ENCODE data around the gene P2RY8. TPM values are rescaled to one million over a fixed set of nuclear protein-coding genes. Genes with fewer than 3 reads are reported as not detected.
"Not testable (repeated sequence)": the region's sequence is repeated elsewhere in the genome, so short reads cannot be mapped to it uniquely, and the experiment has no call there.

Gene P2RY8
- total RNA-seq, 1 experiment from 2014 or later, result not detected

GRCh38 chrX:1442016-1442665 is 94.8 kb downstream of the P2RY8 start:
- H3K27ac ChIP-seq, result no peak overlapping the region
- H3K27me3 ChIP-seq (replicated peaks), result no peaks in the 10 kb centered on the region
- peak in 1 of 2 experiments; percentile 29 for DNase-seq (ENCODE audit: low read depth in 1 of 2, low spot score in 2 of 2)
- H3K4me1 ChIP-seq (replicated peaks), result no peaks in the 10 kb centered on the region
- no peaks in the 10 kb centered on the region for H3K9me3 ChIP-seq (replicated peaks)
- H3K4me3 ChIP-seq, result no peak overlapping the region
- H3K36me3 ChIP-seq, result no peaks in the 10 kb centered on the region; the same call in none of the 2 replicates

- no peak overlapping the region for H3K27ac ChIP-seq
- H3K36me3 ChIP-seq, result peaks cover 3% of the 10 kb centered on the region
- no peaks in the 10 kb centered on the region for H3K27me3 ChIP-seq (replicated peaks)
- H3K9me3 ChIP-seq (replicated peaks), result no peaks in the 10 kb centered on the region
- DNase-seq (ENCODE audit: low read depth in 1 of 2, low spot score in 2 of 2), result peak in 1 of 2 experiments; percentile 23
- H3K4me3 ChIP-seq, result no peak overlapping the region
- no peaks in the 10 kb centered on the region for H3K4me1 ChIP-seq (replicated peaks)
Observed at GRCh38 chrX:1440506-1440905, 96.5 kb downstream of the P2RY8 start.

GRCh38 chrX:1435241-1435895 is 101.6 kb downstream of the P2RY8 start:
- Histone ChIP-seq H3K4me3 (no peak overlapping the region), H3K27me3 (replicated peaks) (no peaks in the 10 kb centered on the region), H3K27ac (no peak overlapping the region), H3K36me3 (peaks cover 4% of the 10 kb centered on the region), H3K4me1 (replicated peaks) (no peaks in the 10 kb centered on the region), H3K9me3 (replicated peaks) (no peaks in the 10 kb centered on the region)
- peak in 1 of 2 experiments; percentile 28 for DNase-seq (ENCODE audit: low read depth in 1 of 2, low spot score in 2 of 2)

- no peak for DNase-seq (ENCODE audit: low read depth in 1 of 2, low spot score in 2 of 2)
- peaks cover 6% of the 10 kb centered on the region for H3K36me3 ChIP-seq
- H3K4me3 ChIP-seq, result no peak overlapping the region
- H3K4me1 ChIP-seq (replicated peaks), result no peaks in the 10 kb centered on the region
- H3K27me3 ChIP-seq (replicated peaks), result no peaks in the 10 kb centered on the region
- no peaks in the 10 kb centered on the region for H3K9me3 ChIP-seq (replicated peaks)
- no peak overlapping the region for H3K27ac ChIP-seq
Observed at GRCh38 chrX:1434871-1435240, 102.1 kb downstream of the P2RY8 start.

GRCh38 chrX:1433646-1434357 is 103.2 kb downstream of the P2RY8 start:
- no peaks in the 10 kb centered on the region for H3K9me3 ChIP-seq (replicated peaks)
- peaks cover 6% of the 10 kb centered on the region for H3K36me3 ChIP-seq
- H3K4me1 ChIP-seq (replicated peaks), result no peaks in the 10 kb centered on the region
- H3K4me3 ChIP-seq, result no peak overlapping the region
- H3K27me3 ChIP-seq (replicated peaks), result no peaks in the 10 kb centered on the region
- DNase-seq (ENCODE audit: low read depth in 1 of 2, low spot score in 2 of 2), result no peak
- no peak overlapping the region for H3K27ac ChIP-seq

GRCh38 chrX:1430451-1430850 is 106.5 kb downstream of the P2RY8 start:
- no peak overlapping the region for H3K4me3 ChIP-seq
- H3K4me1 ChIP-seq (replicated peaks), result no peaks in the 10 kb centered on the region
- H3K9me3 ChIP-seq (replicated peaks), result no peaks in the 10 kb centered on the region; the same call in none of the 2 replicates
- no peak overlapping the region for H3K27ac ChIP-seq
- no peaks in the 10 kb centered on the region for H3K27me3 ChIP-seq (replicated peaks)
- H3K36me3 ChIP-seq, result peaks cover 8% of the 10 kb centered on the region
- DNase-seq (ENCODE audit: low read depth in 1 of 2, low spot score in 2 of 2), result no peak

- H3K27ac ChIP-seq, result no peak overlapping the region
- H3K9me3 ChIP-seq (replicated peaks), result peaks cover 6% of the 10 kb centered on the region
- H3K36me3 ChIP-seq, result peaks cover 19% of the 10 kb centered on the region
- DNase-seq (ENCODE audit: low read depth in 1 of 2, low spot score in 2 of 2), result no peak
- H3K4me1 ChIP-seq (replicated peaks), result no peaks in the 10 kb centered on the region
- H3K4me3 ChIP-seq, result no peak overlapping the region
- H3K27me3 ChIP-seq (replicated peaks), result no peaks in the 10 kb centered on the region
Observed at GRCh38 chrX:1427756-1428155, 109.2 kb downstream of the P2RY8 start.

GRCh38 chrX:1426321-1426720 is 110.7 kb downstream of the P2RY8 start:
- not testable (repeated sequence) for H3K27me3 ChIP-seq (replicated peaks); H3K4me3 ChIP-seq; H3K4me1 ChIP-seq (replicated peaks); H3K27ac ChIP-seq; DNase-seq (ENCODE audit: low read depth in 1 of 2, low spot score in 2 of 2)
- Histone ChIP-seq H3K9me3 (replicated peaks) (peaks cover 14% of the 10 kb centered on the region), H3K36me3 (peaks cover 32% of the 10 kb centered on the region)

- Histone ChIP-seq H3K27me3 (replicated peaks) (no peaks in the 10 kb centered on the region), H3K4me1 (replicated peaks) (no peaks in the 10 kb centered on the region), H3K27ac (no peak overlapping the region), H3K36me3 (peaks cover 34% of the 10 kb centered on the region), H3K4me3 (no peak overlapping the region), H3K9me3 (replicated peaks) (peaks cover 15% of the 10 kb centered on the region)
- DNase-seq (ENCODE audit: low read depth in 1 of 2, low spot score in 2 of 2), result no peak
Observed at GRCh38 chrX:1425381-1425780, 111.6 kb downstream of the P2RY8 start.

- H3K9me3 ChIP-seq (replicated peaks), result peaks cover 15% of the 10 kb centered on the region
- no peak overlapping the region for H3K4me3 ChIP-seq
- peaks cover 32% of the 10 kb centered on the region for H3K36me3 ChIP-seq
- H3K4me1 ChIP-seq (replicated peaks), result no peaks in the 10 kb centered on the region
- H3K27ac ChIP-seq, result no peak overlapping the region
- DNase-seq (ENCODE audit: low read depth in 1 of 2, low spot score in 2 of 2), result no peak
- no peaks in the 10 kb centered on the region for H3K27me3 ChIP-seq (replicated peaks)
Observed at GRCh38 chrX:1424147-1424851, 112.7 kb downstream of the P2RY8 start.

GRCh38 chrX:1423215-1423614 is 113.8 kb downstream of the P2RY8 start:
- no peak overlapping the region for H3K27ac ChIP-seq
- peaks cover 37% of the 10 kb centered on the region for H3K36me3 ChIP-seq
- DNase-seq (ENCODE audit: low read depth in 1 of 2, low spot score in 2 of 2), result no peak

GRCh38 chrX:1422135-1422465 is 114.9 kb downstream of the P2RY8 start:
- no peak overlapping the region for H3K27ac ChIP-seq
- no peak overlapping the region for H3K4me3 ChIP-seq
- H3K27me3 ChIP-seq (replicated peaks), result no peaks in the 10 kb centered on the region
- no peak for DNase-seq (ENCODE audit: low read depth in 1 of 2, low spot score in 2 of 2)
- H3K4me1 ChIP-seq (replicated peaks), result no peaks in the 10 kb centered on the region
- H3K9me3 ChIP-seq (replicated peaks), result peaks cover 15% of the 10 kb centered on the region
- H3K36me3 ChIP-seq, result peaks cover 44% of the 10 kb centered on the region

More at GRCh38 chrX:1423215-1423614, 113.8 kb downstream of the P2RY8 start:
- Histone ChIP-seq H3K27me3 (replicated peaks) (no peaks in the 10 kb centered on the region), H3K4me3 (no peak overlapping the region), H3K9me3 (replicated peaks) (peaks cover 15% of the 10 kb centered on the region), H3K4me1 (replicated peaks) (no peaks in the 10 kb centered on the region)

GRCh38 chrX:1421433-1422134 is 115.4 kb downstream of the P2RY8 start:
- H3K27me3 ChIP-seq (replicated peaks), result no peaks in the 10 kb centered on the region
- H3K36me3 ChIP-seq, result peaks cover 49% of the 10 kb centered on the region
- H3K27ac ChIP-seq, result no peak overlapping the region
- DNase-seq (ENCODE audit: low read depth in 1 of 2, low spot score in 2 of 2), result no peak
- H3K4me3 ChIP-seq, result no peak overlapping the region
- H3K9me3 ChIP-seq (replicated peaks), result peaks cover 15% of the 10 kb centered on the region
- H3K4me1 ChIP-seq (replicated peaks), result no peaks in the 10 kb centered on the region

Data from SJSA1 (cell line).